B cell (primary cell): ENCODE data around the gene ZNF724. TPM values are rescaled to one million over a fixed set of nuclear protein-coding genes. Genes with fewer than 3 reads are reported as not detected.

ENCODE experiments used
- ATAC-seq: fragments of 200-7000 bp; cut with Tn5 transposase; one replicate; pipeline ENCODE4 v1.10.0; 2021; ENCODE audit warnings: low read depth, mild to moderate bottlenecking, moderate number of reproducible peaks, moderate library complexity
- CTCF ChIA-PET: fragments of 350-600 bp; sonication (Branson Sonifier 250); formaldehyde crosslinking; loops from one replicate; lab custom pipeline; 2021; ENCODE audit warnings: antibody characterized with exemption, inconsistent platforms; lab: Charles Lee
- POLR2A ChIA-PET: fragments of 350-600 bp; sonication (Branson Sonifier 250); formaldehyde crosslinking; loops from one replicate; lab custom pipeline; 2021; ENCODE audit warnings: antibody characterized with exemption; lab: Charles Lee
- DNase-seq: peaks from one replicate; pipeline ENCODE4 v3.0.0; 2013
- H2AFZ ChIP-seq: 2 replicates; pipeline ENCODE4 v1.6.1; 2012; ENCODE audit warnings: mild to moderate bottlenecking, low read depth, low read length; ENCODE audit not compliant: insufficient read depth, poor library complexity, severe bottlenecking
- H3K27ac ChIP-seq, 2 donors: 1 replicate in 1 of 2; 2 replicates in 1 of 2; pipeline ENCODE4 v1.5.1; 2012 to 2013; ENCODE audit warnings: low read length in 2 of 2, mild to moderate bottlenecking in 2 of 2, moderate library complexity in 1 of 2
- H3K27me3 ChIP-seq, 4 experiments: fragments of 200-600 bp in 1 of 4; sonication (generic) in 1 of 4; replicated peaks in 1 of 4; 1 replicate in 2 of 4; 2 replicates in 2 of 4; pipeline versions ENCODE4 v1.6.1 to v1.7.0; 2013 to 2016; ENCODE audit warnings: low read length in 3 of 4, mild to moderate bottlenecking in 2 of 4, mixed read lengths in 1 of 4, moderate library complexity in 1 of 4; ENCODE audit not compliant: insufficient read depth in 4 of 4, control insufficient read depth in 3 of 4; ENCODE audit errors: control extremely low read depth in 1 of 4
- H3K36me3 ChIP-seq, 2 experiments: replicated peaks in 1 of 2; 1 replicate in 1 of 2; 2 replicates in 1 of 2; pipeline versions ENCODE4 v1.6.1 to v1.7.1; 2013; ENCODE audit warnings: low read length in 1 of 2; ENCODE audit not compliant: insufficient read depth in 2 of 2, control insufficient read depth in 1 of 2; ENCODE audit errors: control extremely low read depth in 1 of 2, extremely low read depth in 1 of 2
- H3K4me1 ChIP-seq, 2 donors: fragments of 200-600 bp in 1 of 2; sonication (generic) in 1 of 2; 1 replicate in 1 of 2; 2 replicates in 1 of 2; pipeline versions ENCODE4 v1.5.1 to v1.6.1; 2013 to 2017; ENCODE audit warnings: low read length in 2 of 2; ENCODE audit not compliant: control insufficient read depth in 2 of 2, insufficient read depth in 2 of 2
- H3K4me2 ChIP-seq: replicated peaks from 2 replicates; pipeline ENCODE3; 2012; ENCODE audit warnings: mild to moderate bottlenecking, low read depth, low read length; ENCODE audit not compliant: poor library complexity, severe bottlenecking
- H3K4me3 ChIP-seq, 5 experiments: fragments of 200-600 bp in 1 of 5; sonication (generic) in 1 of 5; 1 replicate in 3 of 5; 2 replicates in 2 of 5; pipeline versions ENCODE4 v1.5.1 to v1.7.0; 2011 to 2016; ENCODE audit warnings: low read length in 4 of 5, mild to moderate bottlenecking in 4 of 5, low read depth in 2 of 5, control low read depth in 1 of 5, moderate library complexity in 1 of 5; ENCODE audit not compliant: insufficient read depth in 1 of 5; ENCODE audit errors: control extremely low read depth in 1 of 5, extremely low read depth in 1 of 5
- H3K79me2 ChIP-seq: fragments of 200-600 bp; sonication (generic); one replicate; pipeline ENCODE4 v1.6.0; 2016; ENCODE audit warnings: low read length; ENCODE audit not compliant: control insufficient read depth, insufficient read depth
- H3K9ac ChIP-seq: fragments of 200-600 bp; sonication (generic); 2 replicates; pipeline ENCODE4 v1.6.1; 2017; ENCODE audit warnings: mild to moderate bottlenecking, low read length, moderate library complexity
- H3K9me3 ChIP-seq, 3 donors: one replicate each; pipeline versions ENCODE4 v1.6.1 to v1.7.1; 2013; ENCODE audit warnings: low read length in 2 of 3; ENCODE audit not compliant: control insufficient read depth in 2 of 3, insufficient read depth in 1 of 3; ENCODE audit errors: control extremely low read depth in 1 of 3
- H4K20me1 ChIP-seq: 2 replicates; pipeline ENCODE4 v1.6.0; 2012; ENCODE audit warnings: mild to moderate bottlenecking, low read length; ENCODE audit not compliant: insufficient read depth, control insufficient read depth, poor library complexity, severe bottlenecking
- H3K27ac Mint-ChIP-seq: one replicate; pipeline ENCODE4 v1.8.0; 2021; ENCODE audit warnings: mixed read lengths
- H3K27me3 Mint-ChIP-seq: one replicate; pipeline ENCODE4 v1.8.0; 2021; ENCODE audit warnings: mixed read lengths
- H3K4me1 Mint-ChIP-seq: one replicate; pipeline ENCODE4 v1.8.0; 2021; ENCODE audit warnings: mixed read lengths
- H3K4me3 Mint-ChIP-seq: one replicate; pipeline ENCODE4 v1.8.0; 2021; ENCODE audit warnings: mixed read lengths
- H3K9me3 Mint-ChIP-seq: one replicate; pipeline ENCODE4 v1.8.0; 2022; ENCODE audit warnings: mixed read lengths; ENCODE audit not compliant: insufficient read depth
- CTCF ChIP-seq: fragments of 200-600 bp; IDR thresholded peaks from one replicate; pipeline ENCODE4 v1.8.0; 2022; ENCODE audit warnings: antibody characterized with exemption, mild to moderate bottlenecking
- EZH2 ChIP-seq: IDR thresholded peaks from 2 replicates; pipeline ENCODE4 v1.6.1; 2012; ENCODE audit warnings: borderline replicate concordance, low read depth, mild to moderate bottlenecking, moderate library complexity, low read length; ENCODE audit not compliant: insufficient read depth, poor library complexity, severe bottlenecking
- WGBS: methylation state at CpG from one replicate; pipeline ENCODE4 v1.1.5; 2013; ENCODE audit warnings: missing lambda C conversion rate; ENCODE audit not compliant: insufficient coverage; 5-methylcytosine and 5-hydroxymethylcytosine counted together
- intact Hi-C: fragments of 100-400 bp; cut with micrococcal nuclease; formaldehyde crosslinking; loops from one replicate; pipeline ENCODE4 v1.10.0; 2022
- polyA plus RNA-seq: library from polyadenylated mRNA; depleted of rRNA; stranded (reverse); fragments of >200 nt; gene quantifications from 2 replicates; pipeline ENCODE4 v1.2.3, GENCODE V29; 2012
- total RNA-seq, 2 donors: library from RNA; stranded (reverse); fragments of 120-200 nt in 1 of 2; gene quantifications; 1 replicate in 1 of 2; 2 replicates in 1 of 2; pipeline versions ENCODE4 v1.2.3 to v1.2.4, GENCODE V29; 2013 to 2022

Gene ZNF724
- total and polyA plus RNA-seq, 2 donors (not counting 1 experiment from before 2014, with no cell fraction given): 1.6 to 10.0 TPM

GRCh38 chr19:23260956-23261355, 10.8 kb upstream of the ZNF724 start:
- Histone ChIP-seq H3K79me2 (peaks cover 3% of the 10 kb centered on the region), H3K9me3 (peaks cover 0 to 6% (median 0%) of the 10 kb centered on the region in 3 donors), H4K20me1 (no peaks in the 10 kb centered on the region), H3K27me3 (no peaks in the 10 kb centered on the region), H3K4me3 (no peak overlapping the region), H3K4me2 (no peak overlapping the region), H3K27ac (no peak overlapping the region), H2AFZ (no peak overlapping the region), H3K9ac (no peak overlapping the region), H3K36me3 (peaks cover 3 to 28% of the 10 kb centered on the region in 2 experiments), H3K4me1 (no peaks in the 10 kb centered on the region)
- no peaks in the 10 kb centered on the region for H3K27me3 Mint-ChIP-seq
- TF ChIP-seq CTCF: no peak
- no peak for TF ChIP-seq EZH2
- CTCF ChIA-PET: no interaction called here
- H3K27ac Mint-ChIP-seq: no peak overlapping the region
- DNase-seq (no peak), ATAC-seq (no peak)
- POLR2A ChIA-PET: no interaction called here
- no peaks in the 10 kb centered on the region for H3K4me1 Mint-ChIP-seq
- no peak overlapping the region for H3K4me3 Mint-ChIP-seq
- H3K9me3 Mint-ChIP-seq: no peaks in the 10 kb centered on the region
- WGBS: 90% methylated on average over 5 of the region's 5 CpGs
- intact Hi-C loops: no loop called here

DNA sequence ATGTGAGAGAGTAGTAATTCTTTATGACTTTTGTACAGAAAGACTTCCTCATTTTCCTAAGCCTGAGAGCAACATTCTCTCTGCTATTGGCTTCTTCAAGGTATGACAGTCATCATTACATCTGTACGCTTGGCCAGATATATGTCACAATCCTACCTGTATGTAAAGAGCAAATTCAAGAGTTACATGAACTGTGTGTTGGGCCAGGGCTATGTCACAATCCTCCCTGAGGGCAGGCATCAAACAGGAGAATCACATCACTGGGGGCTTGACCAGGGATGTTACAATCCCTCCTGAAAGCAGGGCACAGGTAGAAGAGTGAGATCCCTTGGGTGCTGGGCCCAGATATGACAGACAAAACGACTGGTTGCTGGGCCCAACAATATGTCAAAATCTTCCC, 9.8 kb upstream of the ZNF724 start:
- Histone ChIP-seq H3K36me3 (peaks cover 3 to 28% of the 10 kb centered on the region in 2 experiments), H3K9ac (no peak overlapping the region), H3K4me2 (no peak overlapping the region), H3K27ac (no peak overlapping the region), H3K79me2 (peaks cover 3% of the 10 kb centered on the region), H4K20me1 (no peaks in the 10 kb centered on the region), H3K9me3 (peaks cover 0 to 6% (median 0%) of the 10 kb centered on the region in 3 donors), H3K4me1 (no peaks in the 10 kb centered on the region), H3K27me3 (no peaks in the 10 kb centered on the region), H2AFZ (no peak overlapping the region), H3K4me3 (no peak overlapping the region)
- no peak overlapping the region for H3K27ac Mint-ChIP-seq
- H3K4me3 Mint-ChIP-seq: no peak overlapping the region
- ChIA-PET POLR2A (no interaction called here), CTCF (no interaction called here)
- no peaks in the 10 kb centered on the region for H3K4me1 Mint-ChIP-seq
- no peaks in the 10 kb centered on the region for H3K27me3 Mint-ChIP-seq
- DNase-seq: no peak
- WGBS: 86% methylated on average over 1 of the region's 2 CpGs
- intact Hi-C loops: no loop called here
- H3K9me3 Mint-ChIP-seq: no peaks in the 10 kb centered on the region
- no peak for TF ChIP-seq CTCF
- TF ChIP-seq EZH2: no peak
- no peak for ATAC-seq
